Mucosa of gallbladder (tissue), 1 donor: Measurements from ENCODE around the gene SCRN2. TPM values are rescaled to one million over a fixed set of nuclear protein-coding genes. Genes with fewer than 3 reads are reported as not detected.

Source experiments
- DNase-seq: peaks from one replicate; pipeline ENCODE4 v3.0.0-alpha.2; 2020; ENCODE audit warnings: low spot score
- total RNA-seq: library from RNA; stranded (reverse); gene quantifications from one replicate; pipeline ENCODE4 v1.2.1, GENCODE V29; 2021
- donor health status: DM: no; HTN: no; CAD: no.

Gene SCRN2
- total RNA-seq, 1 donor from 2014 or later = 35.4 TPM

GRCh38 chr17:47872019-47872650 is 31.1 kb upstream of the SCRN2 start:
- no peak for DNase-seq

- DNase-seq = no peak
Observed at GRCh38 chr17:47871048-47871447, 30.0 kb upstream of the SCRN2 start.

- no peak for DNase-seq
Observed at GRCh38 chr17:47870056-47870455, 29.0 kb upstream of the SCRN2 start.

GRCh38 chr17:47869114-47869513 is 28.0 kb upstream of the SCRN2 start:
- DNase-seq = no peak

- DNase-seq = no peak
Observed at GRCh38 chr17:47867813-47868533, 26.9 kb upstream of the SCRN2 start.

- DNase-seq = no peak
Observed at GRCh38 chr17:47866941-47867340, 25.9 kb upstream of the SCRN2 start.

- no peak for DNase-seq
Observed at GRCh38 chr17:47864791-47865216, 23.7 kb upstream of the SCRN2 start.

GRCh38 chr17:47862621-47863440 is 21.8 kb upstream of the SCRN2 start:
- no peak for DNase-seq

GRCh38 chr17:47860386-47860785 is 19.3 kb upstream of the SCRN2 start:
- no peak for DNase-seq

- no peak for DNase-seq
Observed at GRCh38 chr17:47857551-47858455, 16.7 kb upstream of the SCRN2 start.

- no peak for DNase-seq
Observed at GRCh38 chr17:47856830-47857229, 15.8 kb upstream of the SCRN2 start.

GRCh38 chr17:47855737-47856136 is 14.7 kb upstream of the SCRN2 start:
- no peak for DNase-seq

- no peak for DNase-seq
Observed at GRCh38 chr17:47853616-47854015, 12.5 kb upstream of the SCRN2 start.

GRCh38 chr17:47852113-47852949 is 11.3 kb upstream of the SCRN2 start:
- DNase-seq = no peak

- DNase-seq = no peak
Observed at GRCh38 chr17:47851764-47852112, 10.7 kb upstream of the SCRN2 start.

- DNase-seq = peak; percentile 70
Observed at GRCh38 chr17:47850692-47851573, 9.9 kb upstream of the SCRN2 start, which contains the start of gene SP6. Gene SP6, minus strand, starts transcription at chr17:47851163. Its CDS starts 2,734 bp downstream, at chr17:47848429.

- no peak for DNase-seq
Observed at GRCh38 chr17:47850373-47850691, 9.3 kb upstream of the SCRN2 start.

- DNase-seq = no peak
Observed at GRCh38 chr17:47848198-47848513, 7.1 kb upstream of the SCRN2 start.

GRCh38 chr17:47847341-47848197 is 6.5 kb upstream of the SCRN2 start:
- DNase-seq = no peak
